ENCODE measurements around the gene GATA2.

- TF ChIP-seq CTCF (conservative IDR thresholded peaks at IDR 0.05 in 1 of 2, IDR thresholded peaks at IDR 0.05 in 1 of 2; ENCODE audit: low read depth in 1 of 2, low read length in 2 of 2) = no peak
- no peak for TF ChIP-seq EZH2 (IDR thresholded peaks at IDR 0.05; ENCODE audit: low read length, missing control alignments)
Observed at GRCh38 chr3:128500556-128500955, 7.6 kb upstream of the GATA2 start.

Data from fibroblast of lung (primary cell).